Heart right ventricle (tissue), 16 donors: Measurements from ENCODE around the gene PPP3R1. TPM values are rescaled to one million over a fixed set of nuclear protein-coding genes. Genes with fewer than 3 reads are reported as not detected.

Experiments
- ATAC-seq, 8 donors: fragments of 200-7000 bp; cut with Tn5 transposase; one replicate each; pipeline ENCODE4 v1.9.1; 2020; ENCODE audit warnings: mild to moderate bottlenecking in 8 of 8, moderate library complexity in 8 of 8, moderate number of reproducible peaks in 1 of 8
- DNase-seq, 2 donors: peaks; one replicate each; pipeline ENCODE4 v3.0.0-alpha.2; 2020
- H3K27ac ChIP-seq, 10 donors: fragments of 200-600 bp; sonication (generic) in 2 of 10; one replicate each; pipeline versions ENCODE4 v1.5.0 to v1.8.0; 2020 to 2022; ENCODE audit warnings: mild to moderate bottlenecking in 3 of 10
- H3K27me3 ChIP-seq, 7 donors: fragments of 200-600 bp; one replicate each; pipeline ENCODE4 v1.8.0; 2021 to 2022; ENCODE audit warnings: mild to moderate bottlenecking in 2 of 7
- H3K36me3 ChIP-seq, 9 donors: fragments of 200-600 bp; sonication (generic) in 1 of 9; one replicate each; pipeline versions ENCODE4 v1.5.0 to v1.8.0; 2020 to 2022; ENCODE audit warnings: mild to moderate bottlenecking in 2 of 9
- H3K4me1 ChIP-seq, 9 donors: fragments of 200-600 bp; sonication (generic) in 1 of 9; one replicate each; pipeline versions ENCODE4 v1.5.0 to v1.8.0; 2020 to 2022; ENCODE audit warnings: mild to moderate bottlenecking in 4 of 9
- H3K4me3 ChIP-seq, 10 donors: fragments of 200-600 bp; sonication (generic) in 2 of 10; one replicate each; pipeline versions ENCODE4 v1.5.0 to v1.8.0; 2020 to 2022; ENCODE audit warnings: mild to moderate bottlenecking in 7 of 10, moderate library complexity in 2 of 10
- H3K9me3 ChIP-seq, 11 donors: fragments of 200-600 bp in 10 of 11; sonication (generic) in 2 of 11; one replicate each; pipeline versions ENCODE4 v1.5.0 to v1.8.0; 2013 to 2022; ENCODE audit warnings: mild to moderate bottlenecking in 2 of 11, control low read depth in 1 of 11, moderate library complexity in 1 of 11
- WGBS, 2 donors: extraction: QIAGEN DNeasy Blood & Tissue Kit; methylation state at CpG; one replicate each; pipeline ENCODE4 v1.1.7; 2013; ENCODE audit warnings: inconsistent platforms in 1 of 2; 5-methylcytosine and 5-hydroxymethylcytosine counted together
- intact Hi-C, 10 donors: fragments of 100-400 bp; cut with DNase I; formaldehyde crosslinking; loops; one replicate each; pipeline versions ENCODE4 v1.11.1 to v1.14.2; 2022
- polyA plus RNA-seq, 2 donors: library from polyadenylated mRNA; stranded (reverse); fragments of 200-250 nt; gene quantifications; one replicate each; pipeline ENCODE4 v1.2.3, GENCODE V29; 2013
- total RNA-seq, 10 donors: library from RNA; stranded (reverse); fragmentation: NEBNext Ultra II Directional in 3 of 10; extraction: Animal tissue kit (Norgen Biotek cat#: 25700) in 3 of 10; gene quantifications; one replicate each; pipeline versions ENCODE4 v1.2.1 to v1.2.4, GENCODE V29; 2021 to 2023
- TF ChIP-seq, protein P1 (sequence below), 9 donors: fragments of 200-600 bp; sonication (generic) in 2 of 9; IDR thresholded peaks; one replicate each; pipeline versions ENCODE4 v1.5.0 to v1.8.0; 2021 to 2022; ENCODE audit warnings: antibody characterized with exemption in 9 of 9, mild to moderate bottlenecking in 5 of 9, moderate library complexity in 1 of 9
- donor health status: Arrhythmogenic right ventricular cardiomyopathy.
- donor health status: ischemic (EF 13 %, LVEDD 7.1; RV severe dilation, severe dysfunction).
- donor health status: healthy with polysubstance abuse.
- donor health status: DM: no; HTN: yes; CAD: no.
- donor health status: DM: no; HTN: no; CAD: no.
- donor health status: ischemic (EF 25% LVEDD 6.9; RV normal size, moderate dysfunction).
- donor health status: ischemic (EF 25% LVEDD 5.7; RV mildly dilated, moderate dysfunction).
- donor health status: healthy.
- donor health status: DM: yes; HTN: yes; CAD: no.
- donor health status: Ischemic cardiomyopathy.
- donor health status: ischemic (EF 35%, LVEDD 5.7; RV mildly dilated, moderate dysfunction).
- donor health status: nonischemic (EF 11% LVEDD 7.7; RV severe dilation, severe dysfunction).
- donor health status: DM: yes; HTN: yes; CAD: no.
- donor health status: PGD.
- donor health status: ischemic (EF 29% LVEDD 5.4; RV normal size, mild dysfunction).
- donor health status: nonischemic (EF 23%, LVEDD 6.1; RV moderate dilation, normal function).

The PPP3R1 gene
- total and polyA plus RNA-seq, 12 donors, result 8.4 to 46.1 (median 38.6) TPM

GRCh38 chr2:68293755-68294154, 41.4 kb upstream of the PPP3R1 start:
- Histone ChIP-seq H3K4me3 (no peak overlapping the region), H3K4me1 (peaks cover 0 to 23% (median 0%) of the 10 kb centered on the region in 9 donors), H3K27me3 (no peaks in the 10 kb centered on the region), H3K27ac (no peak overlapping the region), H3K36me3 (peaks cover 0 to 13% (median 0%) of the 10 kb centered on the region in 9 donors), H3K9me3 (no peaks in the 10 kb centered on the region)
- DNase-seq, result no peak
- intact Hi-C loops, result loop anchor here in 1 of 10 donors (5.0 kb wide), 1 partner anchor 41 kb away; the partner anchor contains the start of gene PPP3R1
- TF ChIP-seq, protein P1, sequence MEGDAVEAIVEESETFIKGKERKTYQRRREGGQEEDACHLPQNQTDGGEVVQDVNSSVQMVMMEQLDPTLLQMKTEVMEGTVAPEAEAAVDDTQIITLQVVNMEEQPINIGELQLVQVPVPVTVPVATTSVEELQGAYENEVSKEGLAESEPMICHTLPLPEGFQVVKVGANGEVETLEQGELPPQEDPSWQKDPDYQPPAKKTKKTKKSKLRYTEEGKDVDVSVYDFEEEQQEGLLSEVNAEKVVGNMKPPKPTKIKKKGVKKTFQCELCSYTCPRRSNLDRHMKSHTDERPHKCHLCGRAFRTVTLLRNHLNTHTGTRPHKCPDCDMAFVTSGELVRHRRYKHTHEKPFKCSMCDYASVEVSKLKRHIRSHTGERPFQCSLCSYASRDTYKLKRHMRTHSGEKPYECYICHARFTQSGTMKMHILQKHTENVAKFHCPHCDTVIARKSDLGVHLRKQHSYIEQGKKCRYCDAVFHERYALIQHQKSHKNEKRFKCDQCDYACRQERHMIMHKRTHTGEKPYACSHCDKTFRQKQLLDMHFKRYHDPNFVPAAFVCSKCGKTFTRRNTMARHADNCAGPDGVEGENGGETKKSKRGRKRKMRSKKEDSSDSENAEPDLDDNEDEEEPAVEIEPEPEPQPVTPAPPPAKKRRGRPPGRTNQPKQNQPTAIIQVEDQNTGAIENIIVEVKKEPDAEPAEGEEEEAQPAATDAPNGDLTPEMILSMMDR (IDR thresholded peaks at IDR 0.05), result no peak
- no peak for ATAC-seq
- 90% methylated on average over 6 of the region's 6 CpGs for WGBS, 2 donors

GRCh38 chr2:68293024-68293423, 40.7 kb upstream of the PPP3R1 start:
- Histone ChIP-seq H3K27ac (no peak overlapping the region), H3K4me3 (no peak overlapping the region), H3K9me3 (no peaks in the 10 kb centered on the region), H3K4me1 (peaks cover 0 to 31% (median 5%) of the 10 kb centered on the region in 9 donors), H3K36me3 (peaks cover 0 to 13% (median 0%) of the 10 kb centered on the region in 9 donors), H3K27me3 (no peaks in the 10 kb centered on the region)
- ATAC-seq, result no peak
- intact Hi-C loops, result loop anchor here in 1 of 10 donors (5.0 kb wide), 1 partner anchor 41 kb away; the partner anchor contains the start of gene PPP3R1
- DNase-seq, result no peak
- TF ChIP-seq, protein P1 (IDR thresholded peaks at IDR 0.05), result no peak
- 94 to 97% methylated on average over 4 of the region's 4 CpGs for WGBS, 2 donors

GRCh38 chr2:68292108-68292710, 39.9 kb upstream of the PPP3R1 start:
- Histone ChIP-seq H3K27me3 (no peaks in the 10 kb centered on the region), H3K27ac (no peak overlapping the region), H3K4me1 (peaks cover 0 to 39% (median 13%) of the 10 kb centered on the region in 9 donors), H3K9me3 (no peaks in the 10 kb centered on the region), H3K4me3 (no peak overlapping the region), H3K36me3 (peaks cover 0 to 13% (median 0%) of the 10 kb centered on the region in 9 donors)
- intact Hi-C loops, result loop anchor here in 1 of 10 donors (5.0 kb wide), 1 partner anchor 40 kb away; the partner anchor contains the start of gene PPP3R1
- WGBS, 2 donors, result 67 to 68% methylated on average over 3 of the region's 3 CpGs
- TF ChIP-seq, protein P1 (IDR thresholded peaks at IDR 0.05), result peak; percentile 11 to 65 (median 60)
- DNase-seq (no peak), ATAC-seq (no peak)

DNA sequence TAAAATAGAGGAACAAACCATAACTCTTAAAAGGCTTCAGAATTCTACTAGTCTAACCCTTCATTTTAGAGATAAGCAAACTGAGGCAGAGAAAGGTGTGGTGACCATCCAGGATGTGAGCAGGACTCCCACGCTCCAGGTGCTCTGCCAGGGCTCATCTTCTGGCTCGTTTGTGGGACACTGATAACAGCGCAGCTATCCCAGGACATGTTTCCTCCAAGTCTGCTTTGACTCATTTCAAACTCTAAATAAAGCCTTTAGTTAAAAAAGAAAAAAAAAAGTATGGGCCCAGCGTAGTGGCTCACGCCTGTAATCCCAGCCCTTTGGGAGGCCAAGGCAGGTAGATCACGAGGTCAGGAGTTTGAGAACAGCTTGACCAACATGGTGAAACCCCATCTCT, 39.0 kb upstream of the PPP3R1 start:
- ATAC-seq, result no peak
- Histone ChIP-seq H3K4me1 (peaks cover 0 to 45% (median 16%) of the 10 kb centered on the region in 9 donors), H3K27me3 (no peaks in the 10 kb centered on the region), H3K27ac (peak overlapping the region in 2 of 10 donors; percentile 28), H3K9me3 (no peaks in the 10 kb centered on the region), H3K36me3 (peaks cover 0 to 13% (median 0%) of the 10 kb centered on the region in 9 donors), H3K4me3 (no peak overlapping the region)
- 60 to 61% methylated on average over 6 of the region's 6 CpGs for WGBS, 2 donors
- TF ChIP-seq, protein P1 (IDR thresholded peaks at IDR 0.05), result no peak
- intact Hi-C loops, result loop anchor here in 1 of 10 donors (5.0 kb wide), 1 partner anchor 39 kb away; the partner anchor contains the start of gene PPP3R1
- no peak for DNase-seq
